GM18873 (cell line): ENCODE results near the gene DCD.
A peak's percentile ranks its signal among the peaks of the same experiment; 100 is the strongest.
"Not testable (repeated sequence)": the region's sequence is repeated elsewhere in the genome, so short reads cannot be mapped to it uniquely, and the experiment has no call there.

Source experiments
- ATAC-seq: cut with Tn5 transposase; IDR thresholded peaks from one replicate; pipeline ENCODE4 v1.9.1; 2021; ENCODE audit warnings: mild to moderate bottlenecking, moderate library complexity, moderate number of reproducible peaks; ENCODE audit not compliant: unreplicated experiment, low FRiP score

DCD gene, protein sequence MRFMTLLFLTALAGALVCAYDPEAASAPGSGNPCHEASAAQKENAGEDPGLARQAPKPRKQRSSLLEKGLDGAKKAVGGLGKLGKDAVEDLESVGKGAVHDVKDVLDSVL

GRCh38 chr12:54648265-54648664 is at the start of gene DCD:
Gene DCD (minus strand): TSS chr12:54648365. CDS start chr12:54648303, 62 bp downstream.
- ATAC-seq = no peak

- ATAC-seq = no peak
Measured at GRCh38 chr12:54697851-54698250, 49.7 kb upstream of the DCD start.

GRCh38 chr12:54692353-54692752 is 44.2 kb upstream of the DCD start:
- ATAC-seq = no peak

- no peak for ATAC-seq
Measured at GRCh38 chr12:54689984-54690383, 41.8 kb upstream of the DCD start.

- no peak for ATAC-seq
Measured at GRCh38 chr12:54689034-54689372, 40.8 kb upstream of the DCD start.

DNA sequence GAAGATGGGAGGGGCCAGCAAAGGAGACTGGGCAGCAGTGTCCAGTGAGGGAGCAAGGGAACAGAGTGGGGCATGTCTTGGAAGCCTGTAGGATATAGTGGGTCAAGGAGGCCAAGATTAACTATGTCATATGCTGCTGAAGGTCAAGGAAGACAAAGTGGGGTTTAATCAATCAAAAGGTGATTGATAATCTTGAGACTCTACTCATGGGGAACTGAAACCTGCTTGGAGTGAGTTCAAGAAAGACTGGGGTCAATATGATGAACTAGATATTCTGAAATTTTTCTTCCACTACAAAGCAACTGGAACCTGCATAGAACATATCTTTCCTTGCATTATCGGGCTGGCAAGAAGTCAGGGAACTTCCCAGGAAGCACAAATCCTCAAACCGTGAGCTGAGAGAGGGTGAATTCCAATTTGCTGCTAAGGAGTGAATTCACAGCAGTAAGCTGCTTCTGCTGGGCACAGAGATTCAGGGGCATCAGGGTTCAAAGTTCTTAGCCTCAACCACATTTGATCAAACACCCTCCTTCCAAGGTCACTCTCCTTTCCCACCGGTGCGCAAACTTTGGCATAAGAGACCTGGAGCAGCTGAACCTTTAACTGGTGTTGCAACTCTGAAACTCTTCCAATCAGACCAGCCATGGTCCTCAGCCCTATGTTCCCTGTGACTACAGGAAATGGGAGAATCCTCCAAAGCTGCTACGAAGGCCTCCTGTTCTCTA is 40.3 kb upstream of the DCD start:
- ATAC-seq = no peak

DNA sequence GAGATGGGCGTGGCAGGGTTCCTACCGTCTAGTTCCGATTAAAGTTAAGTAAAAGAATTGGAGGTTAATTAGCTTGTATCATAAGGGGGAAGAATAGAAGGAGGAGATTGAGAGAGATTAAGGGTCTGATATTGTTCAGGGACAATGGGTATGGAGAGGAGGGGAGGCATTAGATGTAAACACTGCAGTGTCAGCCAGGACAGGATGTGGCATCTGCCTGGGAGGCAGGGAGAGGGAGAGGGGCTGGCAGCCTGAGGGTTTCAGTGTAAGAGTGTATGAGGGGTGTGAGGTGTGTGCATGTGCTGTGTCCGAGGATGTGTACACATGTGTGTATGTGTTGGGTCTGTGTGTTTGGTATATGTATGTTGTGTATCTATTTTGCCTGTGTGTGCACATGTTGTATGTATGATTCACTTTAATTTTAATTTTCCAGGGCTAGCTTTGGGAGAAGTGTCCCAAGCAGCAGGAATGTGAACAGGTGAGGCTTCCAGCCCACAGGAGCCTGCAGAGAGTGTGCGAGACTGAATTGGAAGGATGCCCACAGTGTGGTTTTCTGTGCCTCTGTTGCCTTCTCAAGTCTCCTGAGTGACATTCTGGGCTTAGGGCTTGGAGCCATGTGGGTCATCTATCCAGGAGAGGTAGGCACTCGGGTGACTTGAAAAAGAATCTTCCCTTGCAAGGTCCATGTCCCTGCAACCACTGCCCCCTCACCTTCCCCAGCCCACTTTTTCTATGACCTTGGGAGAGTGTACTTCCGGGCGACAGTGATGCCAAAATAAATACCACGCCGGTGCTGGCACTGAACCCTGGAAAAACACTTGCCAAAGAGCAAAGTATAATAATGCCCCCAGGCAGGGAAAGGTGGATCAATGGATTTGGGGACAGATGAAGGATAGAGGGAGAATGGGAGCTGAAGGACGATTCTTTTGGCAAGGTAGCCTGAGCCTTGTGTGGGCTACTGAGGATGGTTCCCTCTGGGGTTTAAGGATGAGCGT is 36.8 kb upstream of the DCD start:
- ATAC-seq = no peak

DNA sequence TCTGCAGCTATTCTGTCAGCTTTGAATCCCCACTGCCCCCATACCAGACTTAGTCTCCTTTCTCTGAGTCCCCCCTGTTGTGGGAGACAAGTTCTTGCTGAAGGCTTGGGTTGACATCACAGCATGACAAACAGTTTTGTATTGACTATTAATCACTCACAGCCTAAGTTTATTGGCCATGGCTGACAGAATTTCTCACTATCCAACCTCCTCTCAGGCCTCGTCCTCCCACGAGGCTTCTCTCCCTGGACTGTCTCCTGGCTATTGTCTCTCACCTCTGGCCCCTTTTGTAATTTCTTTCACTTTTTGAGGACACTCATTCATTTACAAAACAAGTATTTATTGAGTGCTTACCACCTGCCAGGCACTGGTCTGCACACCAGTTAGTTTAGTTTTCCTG is 35.2 kb upstream of the DCD start:
- no peak for ATAC-seq

DNA sequence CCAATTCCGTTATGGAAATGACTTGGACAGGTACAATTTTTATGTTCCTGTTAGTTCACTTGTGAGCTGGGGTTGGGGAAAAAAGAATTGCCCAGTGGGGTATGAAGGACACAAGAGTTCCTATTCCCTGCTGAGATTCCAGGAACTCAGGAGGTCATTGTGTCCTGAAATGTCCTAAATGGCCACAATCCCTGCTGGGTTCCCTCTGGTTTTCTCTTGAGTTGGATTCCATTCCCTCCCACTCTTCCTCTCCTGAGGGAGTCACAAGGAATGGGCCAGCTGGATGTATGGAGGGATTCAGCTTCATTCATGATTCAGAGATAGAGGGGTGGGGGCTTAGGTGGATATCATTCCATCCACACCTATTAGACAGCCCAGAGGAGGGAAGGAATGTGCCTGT is 34.5 kb upstream of the DCD start:
- ATAC-seq = no peak

DNA sequence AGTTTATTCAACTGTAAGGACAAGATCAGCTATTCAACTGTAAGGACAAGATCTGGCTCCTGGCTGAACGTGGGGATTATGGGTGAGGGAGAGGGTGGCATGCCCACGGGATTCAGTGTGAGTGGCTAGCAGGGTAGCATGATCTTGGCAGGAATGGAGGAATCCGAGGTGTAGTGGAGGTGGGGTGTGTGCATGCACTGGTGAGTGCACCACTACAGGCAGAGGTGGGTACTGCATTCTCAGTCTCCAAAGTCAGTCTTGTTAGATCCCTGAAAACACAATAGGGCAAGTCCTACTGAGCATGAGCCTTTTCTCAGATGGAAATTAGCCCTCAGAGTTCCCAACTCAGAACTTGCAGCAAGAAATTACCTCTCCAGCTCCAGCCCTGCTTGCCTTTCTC is 32.2 kb upstream of the DCD start:
- ATAC-seq = no peak

- ATAC-seq = no peak
Measured at GRCh38 chr12:54678131-54678530, 30.0 kb upstream of the DCD start.

- no peak for ATAC-seq
Measured at GRCh38 chr12:54667945-54668344, 19.8 kb upstream of the DCD start.

DNA sequence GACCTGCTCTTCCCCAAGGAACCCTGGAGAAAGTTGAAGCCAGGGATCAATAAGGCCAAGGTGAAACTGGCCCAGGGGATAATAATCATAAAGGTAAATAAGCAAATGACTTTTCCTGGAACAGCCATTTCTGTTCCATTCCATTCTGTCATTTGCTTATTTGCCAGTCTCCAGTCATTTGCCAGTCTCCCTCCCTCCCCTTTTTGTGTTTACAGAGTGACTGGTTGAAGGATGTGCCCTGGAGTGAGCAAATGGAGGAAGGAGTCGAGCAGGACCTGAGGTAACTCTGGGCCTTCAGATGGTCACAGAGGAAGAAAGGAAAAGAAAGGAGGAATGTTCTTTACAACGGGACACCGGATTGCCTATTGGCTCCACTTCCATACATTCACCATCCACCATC is 17.8 kb upstream of the DCD start:
- no peak for ATAC-seq

- not testable (repeated sequence) for ATAC-seq
Measured at GRCh38 chr12:54665022-54665635, 17.0 kb upstream of the DCD start.

GRCh38 chr12:54663603-54664002 is 15.4 kb upstream of the DCD start:
- no peak for ATAC-seq

DNA sequence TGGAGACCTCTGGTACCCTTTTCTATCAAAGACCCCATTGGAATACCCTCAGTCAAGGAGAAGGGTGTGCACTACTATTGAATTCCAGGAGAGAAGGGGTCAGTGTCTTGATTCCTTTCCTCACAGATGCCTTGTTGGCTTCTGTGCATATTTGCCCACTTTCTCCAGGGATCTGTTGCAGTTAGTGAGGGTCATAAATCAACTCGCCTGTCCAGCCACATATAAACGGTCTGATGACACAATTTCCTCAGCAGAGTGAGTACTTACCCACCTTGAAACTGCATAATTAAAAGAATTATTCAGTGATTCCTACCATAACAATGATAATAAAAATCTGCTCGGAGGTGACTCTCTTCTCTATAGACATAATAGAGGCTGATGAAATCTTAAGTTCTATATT is 13.9 kb upstream of the DCD start:
- ATAC-seq = no peak

GRCh38 chr12:54661048-54661447 is 12.9 kb upstream of the DCD start:
- no peak for ATAC-seq

DNA sequence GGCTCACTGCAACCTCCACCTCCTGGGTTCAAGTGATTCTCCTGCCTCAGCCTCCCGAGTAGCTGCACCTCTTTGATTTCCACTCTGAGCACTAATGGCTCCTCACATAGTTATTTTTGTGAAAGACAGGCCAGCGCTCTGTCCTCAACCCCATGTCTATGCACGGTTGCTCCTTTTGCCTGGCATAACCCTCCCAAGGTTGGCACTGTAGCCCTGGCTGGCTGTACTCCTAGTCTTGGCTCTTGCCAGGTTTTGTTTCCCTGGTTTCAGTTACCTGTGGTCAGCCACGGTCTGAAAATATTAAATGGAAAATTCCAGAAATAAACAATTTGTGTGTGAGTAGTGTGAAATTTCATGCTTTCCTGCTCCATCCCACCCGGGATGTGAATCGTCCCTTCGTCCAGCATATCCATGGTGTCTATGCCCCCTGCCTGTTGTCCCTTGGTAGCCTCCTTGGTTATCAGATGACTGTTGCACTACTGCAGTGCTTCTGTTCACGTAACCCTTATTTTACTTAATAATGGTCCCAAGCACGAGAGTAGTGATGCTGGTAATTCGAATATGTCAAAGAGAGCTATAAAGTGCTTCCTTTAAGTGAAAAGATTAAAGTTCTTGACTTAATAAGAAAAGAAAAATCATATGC is 12.3 kb upstream of the DCD start:
- no peak for ATAC-seq

DNA sequence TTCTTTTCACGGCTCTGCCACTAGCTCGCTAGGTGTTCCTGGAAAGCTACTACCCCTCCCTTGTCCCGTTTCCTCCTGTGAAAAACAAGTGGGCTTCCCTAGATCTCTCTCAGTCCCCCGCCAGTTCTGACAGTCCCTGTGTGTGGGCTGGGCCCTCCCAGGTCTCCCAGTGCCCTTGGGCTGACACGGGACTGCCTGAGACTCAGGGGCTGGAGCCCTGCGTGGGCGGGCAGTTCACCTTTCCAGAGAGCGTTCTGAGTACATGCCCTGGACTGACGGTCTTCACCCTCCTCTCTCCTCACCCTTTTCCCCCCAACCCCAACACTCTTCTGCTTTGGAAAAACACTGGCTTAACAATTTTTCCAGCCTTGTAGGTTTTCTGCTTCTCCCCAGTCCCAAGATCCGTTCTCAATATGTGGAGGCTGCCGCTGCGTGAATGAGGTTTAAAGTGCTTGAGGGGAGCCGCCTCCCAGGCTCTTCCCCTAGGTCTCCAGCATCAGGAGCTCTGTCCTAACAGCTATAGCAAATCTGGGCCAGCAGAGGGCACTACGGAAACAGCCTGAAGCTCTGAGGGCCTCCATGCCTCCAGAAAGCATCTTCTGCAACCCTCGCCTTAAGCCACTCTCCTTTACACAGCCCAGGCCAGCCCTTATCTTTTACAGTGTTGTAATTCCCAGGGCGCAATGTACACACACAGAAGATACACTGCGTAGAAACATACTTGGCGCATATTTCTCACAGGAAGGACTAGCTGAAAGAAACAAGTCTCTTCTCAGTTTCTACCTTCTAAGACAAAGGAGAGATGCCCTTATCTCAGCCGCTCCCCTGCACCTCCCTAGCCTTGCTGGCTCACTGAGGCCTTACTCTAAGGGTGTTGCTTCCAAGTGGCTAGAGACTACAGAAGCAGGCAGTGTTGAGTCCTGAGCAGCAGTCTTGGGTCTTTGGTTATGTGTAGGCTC is 10.4 kb upstream of the DCD start:
- peak; percentile 63 for ATAC-seq
